ENCODE measurements around the gene PRR5L. TPM values are rescaled to one million over a fixed set of nuclear protein-coding genes. Genes with fewer than 3 reads are reported as not detected.
A peak's percentile ranks its signal among the peaks of the same experiment; 100 is the strongest.
"Not testable (repeated sequence)": the region's sequence is repeated elsewhere in the genome, so short reads cannot be mapped to it uniquely, and the experiment has no call there.

The PRR5L gene
- total RNA-seq, 1 donor from 2014 or later, result 3.0 TPM

GRCh38 chr11:36280531-36280930 is 15.6 kb upstream of the PRR5L start:
- DNase-seq (ENCODE audit: low read depth in 2 of 2), result peak in 1 of 2 donors; percentile 42

GRCh38 chr11:36281850-36282249 is 14.2 kb upstream of the PRR5L start:
- DNase-seq (ENCODE audit: low read depth in 2 of 2), result no peak

GRCh38 chr11:36282926-36283325 is 13.2 kb upstream of the PRR5L start:
- no peak for DNase-seq (ENCODE audit: low read depth in 2 of 2)

- DNase-seq (ENCODE audit: low read depth in 2 of 2), result peak in 1 of 2 donors; percentile 14
Measured at GRCh38 chr11:36288442-36289225, 7.5 kb upstream of the PRR5L start.

- peak; percentile 92 to 95 for DNase-seq (ENCODE audit: low read depth in 2 of 2)
Measured at GRCh38 chr11:36289226-36289852, 6.7 kb upstream of the PRR5L start, which contains the start of gene COMMD9. Gene COMMD9 (minus strand): TSS chr11:36289424. CDS start chr11:36289412, 12 bp downstream.

- DNase-seq (ENCODE audit: low read depth in 2 of 2), result peak; percentile 40 to 54
Measured at GRCh38 chr11:36292311-36292722, 3.8 kb upstream of the PRR5L start.

GRCh38 chr11:36296884-36297543 is 926 bp downstream of the PRR5L start:
- no peak for DNase-seq (ENCODE audit: low read depth in 2 of 2)

GRCh38 chr11:36300650-36301049 is 4.6 kb downstream of the PRR5L start:
- DNase-seq (ENCODE audit: low read depth in 2 of 2), result peak; percentile 40 to 82

- no peak for DNase-seq (ENCODE audit: low read depth in 2 of 2)
Measured at GRCh38 chr11:36304351-36304750, 8.3 kb downstream of the PRR5L start.

- DNase-seq (ENCODE audit: low read depth in 2 of 2), result no peak
Measured at GRCh38 chr11:36305047-36305446, 9.0 kb downstream of the PRR5L start.

GRCh38 chr11:36306888-36307287 is 10.8 kb downstream of the PRR5L start:
- DNase-seq (ENCODE audit: low read depth in 2 of 2), result peak; percentile 33 to 64

- DNase-seq (ENCODE audit: low read depth in 2 of 2), result peak in 1 of 2 donors; percentile 50
Measured at GRCh38 chr11:36308577-36308976, 12.5 kb downstream of the PRR5L start.

- DNase-seq (ENCODE audit: low read depth in 2 of 2), result no peak
Measured at GRCh38 chr11:36309779-36310178, 13.7 kb downstream of the PRR5L start.

- DNase-seq (ENCODE audit: low read depth in 2 of 2), result no peak
Measured at GRCh38 chr11:36311926-36312595, 16.0 kb downstream of the PRR5L start.

- DNase-seq (ENCODE audit: low read depth in 2 of 2), result peak in 1 of 2 donors; percentile 22
Measured at GRCh38 chr11:36312611-36313472, 16.8 kb downstream of the PRR5L start.

- no peak for DNase-seq (ENCODE audit: low read depth in 2 of 2)
Measured at GRCh38 chr11:36313750-36314433, 17.8 kb downstream of the PRR5L start.

GRCh38 chr11:36314434-36314767 is 18.3 kb downstream of the PRR5L start:
- no peak for DNase-seq (ENCODE audit: low read depth in 2 of 2)

- DNase-seq (ENCODE audit: low read depth in 2 of 2), result no peak
Measured at GRCh38 chr11:36316049-36316448, 20.0 kb downstream of the PRR5L start.

- no peak for DNase-seq (ENCODE audit: low read depth in 2 of 2)
Measured at GRCh38 chr11:36317992-36318391, 21.9 kb downstream of the PRR5L start.

- DNase-seq (ENCODE audit: low read depth in 2 of 2), result not testable (repeated sequence)
Measured at GRCh38 chr11:36324956-36325355, 28.9 kb downstream of the PRR5L start.
